BLaER1 treated with 17β-estradiol and CSF1 and Interleukin-3, amounts not matched to agents 10 nM and 100 nM (cell line): Measurements from ENCODE around the gene CCIN.

Experiments
- H3K27ac ChIP-seq, 11 experiments: shearing (Covaris generic); formaldehyde crosslinking; 2 replicates each; pipeline ENCODE4 v1.8.1; 2022
- H3K27me3 ChIP-seq, 11 experiments: shearing (Covaris generic); formaldehyde crosslinking; 2 replicates each; pipeline ENCODE4 v1.8.1; 2022
- H3K36me3 ChIP-seq, 11 experiments: shearing (Covaris generic); formaldehyde crosslinking; 2 replicates each; pipeline ENCODE4 v1.8.1; 2022
- H3K4me1 ChIP-seq, 10 experiments: shearing (Covaris generic); formaldehyde crosslinking; 2 replicates each; pipeline ENCODE4 v1.8.1; 2022
- H3K4me2 ChIP-seq, 11 experiments: shearing (Covaris generic); formaldehyde crosslinking; 2 replicates each; pipeline ENCODE4 v1.8.1; 2022
- H3K4me3 ChIP-seq, 10 experiments: shearing (Covaris generic); formaldehyde crosslinking; 2 replicates each; pipeline ENCODE4 v1.8.1; 2022
- H3K9ac ChIP-seq, 11 experiments: shearing (Covaris generic); formaldehyde crosslinking; 2 replicates each; pipeline ENCODE4 v1.8.1; 2022
- H3K9me3 ChIP-seq, 11 experiments: shearing (Covaris generic); formaldehyde crosslinking; replicated peaks in 1 of 11; 2 replicates each; pipeline ENCODE4 v1.8.1; 2022
- H4K20me1 ChIP-seq, 11 experiments: shearing (Covaris generic); formaldehyde crosslinking; 2 replicates each; pipeline ENCODE4 v1.8.1; 2022
- Cebpa-rat ChIP-seq, 11 experiments: shearing (Covaris generic); IDR thresholded peaks; 2 replicates each; pipeline ENCODE4 v1.8.1; 2022

Gene CCIN

GRCh38 chr9:36169166-36169565 is at the start of gene CCIN:
TSS of gene CCIN (plus strand) at chr9:36169388. CDS start at chr9:36169503, 115 bp downstream.
- Histone ChIP-seq H3K4me3 (no peak within 1 kb of the TSS), H4K20me1 (no peaks in the 10 kb centered on the region), H3K9ac (no peak within 1 kb of the TSS), H3K36me3 (no peaks in the 10 kb centered on the region), H3K27me3 (no peaks in the 10 kb centered on the region), H3K4me1 (peaks cover 0 to 23% (median 5%) of the 10 kb centered on the region in 10 experiments; a peak in 8 of 20 replicates), H3K4me2 (no peak within 1 kb of the TSS), H3K27ac (no peak within 1 kb of the TSS), H3K9me3 (no peaks in the 10 kb centered on the region)
- TF ChIP-seq Cebpa-rat (IDR thresholded peaks at IDR 0.05) = no peak

- H3K27ac ChIP-seq = no peak overlapping the region
- no peak overlapping the region for H3K4me3 ChIP-seq
- H3K36me3 ChIP-seq = peaks cover 45 to 89% (median 79%) of the 10 kb centered on the region in 11 experiments
- H4K20me1 ChIP-seq = 0 out of 22 replicates have a peak, but pooled peaks cover 0 to 6% (median 0%) of the 10 kb centered on the region in 11 experiments
- H3K4me2 ChIP-seq = no peak overlapping the region
- no peaks in the 10 kb centered on the region for H3K4me1 ChIP-seq
- no peaks in the 10 kb centered on the region for H3K27me3 ChIP-seq
- no peak for TF ChIP-seq Cebpa-rat (IDR thresholded peaks at IDR 0.05)
- H3K9ac ChIP-seq = no peak overlapping the region
- no peaks in the 10 kb centered on the region for H3K9me3 ChIP-seq
Measured at GRCh38 chr9:36119476-36119875, 49.7 kb upstream of the CCIN start.

GRCh38 chr9:36120705-36121104 is 48.5 kb upstream of the CCIN start:
- Histone ChIP-seq H3K9ac (no peak overlapping the region), H3K4me3 (no peak overlapping the region), H3K27ac (no peak overlapping the region), H3K4me1 (peaks cover 0 to 12% (median 4%) of the 10 kb centered on the region in 10 experiments; a peak in 15 of 20 replicates), H3K36me3 (peaks cover 45 to 96% (median 84%) of the 10 kb centered on the region in 11 experiments), H3K4me2 (no peak overlapping the region), H3K9me3 (no peaks in the 10 kb centered on the region), H4K20me1 (0 out of 22 replicates have a peak, but pooled peaks cover 0 to 6% (median 0%) of the 10 kb centered on the region in 11 experiments), H3K27me3 (no peaks in the 10 kb centered on the region)
- TF ChIP-seq Cebpa-rat (IDR thresholded peaks at IDR 0.05) = no peak

- no peak overlapping the region for H3K27ac ChIP-seq
- no peak overlapping the region for H3K9ac ChIP-seq
- peaks cover 42 to 86% (median 76%) of the 10 kb centered on the region in 11 experiments for H3K36me3 ChIP-seq
- peaks cover 8 to 24% (median 17%) of the 10 kb centered on the region in 10 experiments; a peak in 17 of 20 replicates for H3K4me1 ChIP-seq
- no peak overlapping the region for H3K4me2 ChIP-seq
- no peak overlapping the region for H3K4me3 ChIP-seq
- H3K27me3 ChIP-seq = no peaks in the 10 kb centered on the region
- no peaks in the 10 kb centered on the region for H3K9me3 ChIP-seq
- peaks cover 0 to 6% (median 0%) of the 10 kb centered on the region in 11 experiments; a peak in 2 of 22 replicates for H4K20me1 ChIP-seq
- no peak for TF ChIP-seq Cebpa-rat (IDR thresholded peaks at IDR 0.05)
Measured at GRCh38 chr9:36121971-36122370, 47.2 kb upstream of the CCIN start.

GRCh38 chr9:36123515-36123914 is 45.7 kb upstream of the CCIN start:
- Histone ChIP-seq H3K27ac (no peak overlapping the region), H3K36me3 (peaks cover 30 to 71% (median 61%) of the 10 kb centered on the region in 11 experiments)
- TF ChIP-seq Cebpa-rat (IDR thresholded peaks at IDR 0.05) = no peak

GRCh38 chr9:36125062-36125855 is 43.9 kb upstream of the CCIN start:
- Histone ChIP-seq H3K9ac (no peak overlapping the region), H3K4me1 (peaks cover 33 to 51% (median 42%) of the 10 kb centered on the region in 10 experiments), H4K20me1 (peaks cover 0 to 6% (median 0%) of the 10 kb centered on the region in 11 experiments; a peak in 2 of 22 replicates), H3K27me3 (no peaks in the 10 kb centered on the region), H3K36me3 (peaks cover 25 to 56% (median 47%) of the 10 kb centered on the region in 11 experiments), H3K9me3 (no peaks in the 10 kb centered on the region), H3K27ac (peak overlapping the region in 4 of 11 experiments; percentile 4 to 39 (median 20); a peak in 2 of 22 replicates), H3K4me3 (no peak overlapping the region), H3K4me2 (peak overlapping the region in 9 of 11 experiments; percentile 2 to 88 (median 77); a peak in 14 of 22 replicates)
- no peak for TF ChIP-seq Cebpa-rat (IDR thresholded peaks at IDR 0.05)

More at GRCh38 chr9:36123515-36123914, 45.7 kb upstream of the CCIN start:
- Histone ChIP-seq H3K27me3 (no peaks in the 10 kb centered on the region), H3K4me3 (no peak overlapping the region), H3K9ac (no peak overlapping the region), H3K9me3 (no peaks in the 10 kb centered on the region), H4K20me1 (peaks cover 0 to 6% (median 0%) of the 10 kb centered on the region in 11 experiments; a peak in 2 of 22 replicates), H3K4me2 (no peak overlapping the region), H3K4me1 (peaks cover 21 to 40% (median 32%) of the 10 kb centered on the region in 10 experiments)

GRCh38 chr9:36126016-36126730 is 43.0 kb upstream of the CCIN start:
- Histone ChIP-seq H3K9ac (0 out of 22 replicates have a peak overlapping the region, but pooled peaks of 1 of the 11 experiments have one; percentile 6), H3K4me2 (peak overlapping the region; percentile 2 to 88 (median 77); a peak in 21 of 22 replicates), H3K4me3 (no peak overlapping the region), H3K27ac (peak overlapping the region in 5 of 11 experiments; percentile 4 to 39 (median 21); a peak in 3 of 22 replicates), H3K4me1 (peaks cover 33 to 51% (median 42%) of the 10 kb centered on the region in 10 experiments), H4K20me1 (peaks cover 0 to under 1% (median 0%) of the 10 kb centered on the region in 11 experiments; a peak in 2 of 22 replicates), H3K9me3 (no peaks in the 10 kb centered on the region), H3K36me3 (peaks cover 22 to 47% (median 38%) of the 10 kb centered on the region in 11 experiments), H3K27me3 (no peaks in the 10 kb centered on the region)
- no peak for TF ChIP-seq Cebpa-rat (IDR thresholded peaks at IDR 0.05)

GRCh38 chr9:36127652-36128244 is 41.4 kb upstream of the CCIN start:
- Histone ChIP-seq H3K4me1 (peaks cover 33 to 51% (median 42%) of the 10 kb centered on the region in 10 experiments), H4K20me1 (no peaks in the 10 kb centered on the region; a peak in 2 of 22 replicates), H3K36me3 (peaks cover 8 to 31% (median 23%) of the 10 kb centered on the region in 11 experiments), H3K4me3 (no peak overlapping the region), H3K27ac (peak overlapping the region in 8 of 11 experiments; percentile 23 to 47 (median 31); a peak in 9 of 22 replicates), H3K4me2 (peak overlapping the region; percentile 75 to 88 (median 79)), H3K27me3 (no peaks in the 10 kb centered on the region), H3K9me3 (no peaks in the 10 kb centered on the region), H3K9ac (peak overlapping the region in 1 of 11 experiments; percentile 11; a peak in 3 of 22 replicates)
- no peak for TF ChIP-seq Cebpa-rat (IDR thresholded peaks at IDR 0.05)
